ENCODE measurements around the gene NUFIP1. TPM values are rescaled to one million over a fixed set of nuclear protein-coding genes. Genes with fewer than 3 reads are reported as not detected.

NUFIP1 gene
- total RNA-seq, 1 experiment from 2014 or later: 12.2 TPM

DNA sequence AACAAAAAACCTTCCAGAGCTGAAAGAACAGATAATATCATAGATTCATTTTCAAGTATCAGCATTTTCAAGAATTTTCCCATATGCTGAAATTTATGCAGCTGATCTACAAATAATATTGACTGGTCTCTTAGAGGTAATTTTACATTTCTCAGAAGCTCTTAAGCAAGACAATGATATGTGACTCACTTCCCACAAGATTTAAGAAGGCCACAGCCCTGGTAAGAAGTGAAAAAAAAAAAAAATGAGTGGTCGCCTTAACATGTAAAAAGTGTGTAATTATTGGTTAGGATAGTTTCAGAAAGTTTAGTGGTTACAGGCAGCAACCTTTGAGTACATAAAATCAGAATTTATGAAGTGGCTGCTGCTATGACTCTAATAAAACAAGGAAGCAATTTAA is 54.5 kb downstream of the NUFIP1 start:
- TF ChIP-seq, protein P1, sequence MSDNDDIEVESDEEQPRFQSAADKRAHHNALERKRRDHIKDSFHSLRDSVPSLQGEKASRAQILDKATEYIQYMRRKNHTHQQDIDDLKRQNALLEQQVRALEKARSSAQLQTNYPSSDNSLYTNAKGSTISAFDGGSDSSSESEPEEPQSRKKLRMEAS (IDR thresholded peaks at IDR 0.05): no peak
- TF ChIP-seq SP1 (IDR thresholded peaks at IDR 0.05; ENCODE audit: low read depth) (no peak), TCF7L2 (IDR thresholded peaks at IDR 0.05; ENCODE audit: borderline replicate concordance, extremely low read depth, insufficient read depth, insufficient read length) (no peak), SIN3A (IDR thresholded peaks at IDR 0.05; ENCODE audit: low read depth) (no peak), RAD21 (IDR thresholded peaks at IDR 0.05; ENCODE audit: low read depth) (no peak), YY1 (IDR thresholded peaks at IDR 0.05; ENCODE audit: extremely low read depth, insufficient replicate concordance, low read depth, low read length) (no peak), ZNF274 (IDR thresholded peaks at IDR 0.05; ENCODE audit: low read depth, low read length) (no peak), EGR1 (IDR thresholded peaks at IDR 0.05; ENCODE audit: low read depth) (no peak), ZFX (IDR thresholded peaks at IDR 0.05) (no peak), JUND (IDR thresholded peaks at IDR 0.05) (no peak), POLR2A (IDR thresholded peaks at IDR 0.05; ENCODE audit: borderline replicate concordance, extremely low read depth, insufficient read depth, insufficient read length) (no peak), POLR2AphosphoS5 (IDR thresholded peaks at IDR 0.05; ENCODE audit: low read depth, low read length) (no peak), EZH2 (IDR thresholded peaks at IDR 0.05) (no peak), SRF (IDR thresholded peaks at IDR 0.05; ENCODE audit: low read depth) (no peak), EZH2phosphoT487 (IDR thresholded peaks at IDR 0.05; ENCODE audit: borderline replicate concordance) (no peak), CEBPB (IDR thresholded peaks at IDR 0.05; ENCODE audit: low read depth) (no peak), ELF1 (IDR thresholded peaks at IDR 0.05; ENCODE audit: borderline replicate concordance, low read depth) (no peak)
- TF ChIP-seq, protein P2, sequence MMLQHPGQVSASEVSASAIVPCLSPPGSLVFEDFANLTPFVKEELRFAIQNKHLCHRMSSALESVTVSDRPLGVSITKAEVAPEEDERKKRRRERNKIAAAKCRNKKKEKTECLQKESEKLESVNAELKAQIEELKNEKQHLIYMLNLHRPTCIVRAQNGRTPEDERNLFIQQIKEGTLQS (IDR thresholded peaks at IDR 0.05): no peak
- TF ChIP-seq, protein P3, sequence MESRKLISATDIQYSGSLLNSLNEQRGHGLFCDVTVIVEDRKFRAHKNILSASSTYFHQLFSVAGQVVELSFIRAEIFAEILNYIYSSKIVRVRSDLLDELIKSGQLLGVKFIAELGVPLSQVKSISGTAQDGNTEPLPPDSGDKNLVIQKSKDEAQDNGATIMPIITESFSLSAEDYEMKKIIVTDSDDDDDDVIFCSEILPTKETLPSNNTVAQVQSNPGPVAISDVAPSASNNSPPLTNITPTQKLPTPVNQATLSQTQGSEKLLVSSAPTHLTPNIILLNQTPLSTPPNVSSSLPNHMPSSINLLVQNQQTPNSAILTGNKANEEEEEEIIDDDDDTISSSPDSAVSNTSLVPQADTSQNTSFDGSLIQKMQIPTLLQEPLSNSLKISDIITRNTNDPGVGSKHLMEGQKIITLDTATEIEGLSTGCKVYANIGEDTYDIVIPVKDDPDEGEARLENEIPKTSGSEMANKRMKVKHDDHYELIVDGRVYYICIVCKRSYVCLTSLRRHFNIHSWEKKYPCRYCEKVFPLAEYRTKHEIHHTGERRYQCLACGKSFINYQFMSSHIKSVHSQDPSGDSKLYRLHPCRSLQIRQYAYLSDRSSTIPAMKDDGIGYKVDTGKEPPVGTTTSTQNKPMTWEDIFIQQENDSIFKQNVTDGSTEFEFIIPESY (IDR thresholded peaks at IDR 0.05; ENCODE audit: extremely low read depth, insufficient replicate concordance, low read length): no peak
- TF ChIP-seq, protein P4, sequence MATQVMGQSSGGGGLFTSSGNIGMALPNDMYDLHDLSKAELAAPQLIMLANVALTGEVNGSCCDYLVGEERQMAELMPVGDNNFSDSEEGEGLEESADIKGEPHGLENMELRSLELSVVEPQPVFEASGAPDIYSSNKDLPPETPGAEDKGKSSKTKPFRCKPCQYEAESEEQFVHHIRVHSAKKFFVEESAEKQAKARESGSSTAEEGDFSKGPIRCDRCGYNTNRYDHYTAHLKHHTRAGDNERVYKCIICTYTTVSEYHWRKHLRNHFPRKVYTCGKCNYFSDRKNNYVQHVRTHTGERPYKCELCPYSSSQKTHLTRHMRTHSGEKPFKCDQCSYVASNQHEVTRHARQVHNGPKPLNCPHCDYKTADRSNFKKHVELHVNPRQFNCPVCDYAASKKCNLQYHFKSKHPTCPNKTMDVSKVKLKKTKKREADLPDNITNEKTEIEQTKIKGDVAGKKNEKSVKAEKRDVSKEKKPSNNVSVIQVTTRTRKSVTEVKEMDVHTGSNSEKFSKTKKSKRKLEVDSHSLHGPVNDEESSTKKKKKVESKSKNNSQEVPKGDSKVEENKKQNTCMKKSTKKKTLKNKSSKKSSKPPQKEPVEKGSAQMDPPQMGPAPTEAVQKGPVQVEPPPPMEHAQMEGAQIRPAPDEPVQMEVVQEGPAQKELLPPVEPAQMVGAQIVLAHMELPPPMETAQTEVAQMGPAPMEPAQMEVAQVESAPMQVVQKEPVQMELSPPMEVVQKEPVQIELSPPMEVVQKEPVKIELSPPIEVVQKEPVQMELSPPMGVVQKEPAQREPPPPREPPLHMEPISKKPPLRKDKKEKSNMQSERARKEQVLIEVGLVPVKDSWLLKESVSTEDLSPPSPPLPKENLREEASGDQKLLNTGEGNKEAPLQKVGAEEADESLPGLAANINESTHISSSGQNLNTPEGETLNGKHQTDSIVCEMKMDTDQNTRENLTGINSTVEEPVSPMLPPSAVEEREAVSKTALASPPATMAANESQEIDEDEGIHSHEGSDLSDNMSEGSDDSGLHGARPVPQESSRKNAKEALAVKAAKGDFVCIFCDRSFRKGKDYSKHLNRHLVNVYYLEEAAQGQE (IDR thresholded peaks at IDR 0.05; ENCODE audit: low read depth): no peak
- Histone ChIP-seq H4K20me1 (ENCODE audit: insufficient read depth) (no peaks in the 10 kb centered on the region), H3K4me2 (ENCODE audit: low read length) (no peak overlapping the region), H3K27ac (ENCODE audit: low read depth, low read length) (no peak overlapping the region), H3K9me3 (ENCODE audit: control insufficient read depth in 1 of 2, insufficient read depth in 1 of 2, low read depth in 1 of 2, low read length in 2 of 2) (no peaks in the 10 kb centered on the region), H3K79me2 (ENCODE audit: insufficient read depth, low read length) (no peaks in the 10 kb centered on the region), H2AFZ (ENCODE audit: low read depth, low read length, poor library complexity, severe bottlenecking) (no peak overlapping the region), H3K9ac (ENCODE audit: low read length) (no peak overlapping the region), H3K4me1 (ENCODE audit: control insufficient read depth in 1 of 2, insufficient read depth in 2 of 2, low read length in 2 of 2) (peaks cover 0 to 6% of the 10 kb centered on the region in 2 experiments; a peak in 1 of 4 replicates), H3K27me3 (ENCODE audit: insufficient read depth, low read length) (no peaks in the 10 kb centered on the region), H3K36me3 (ENCODE audit: control insufficient read depth in 1 of 2, insufficient read depth in 2 of 2, low read length in 2 of 2) (no peaks in the 10 kb centered on the region; a peak in 1 of 4 replicates), H3K4me3 (replicated peaks in 1 of 2; ENCODE audit: low read depth in 1 of 2, low read length in 2 of 2) (no peak overlapping the region), H3K9me2 (ENCODE audit: insufficient read depth) (no peaks in the 10 kb centered on the region)
- ATAC-seq (no peak), DNase-seq (ENCODE audit: low read depth, low spot score) (no peak)
- intact Hi-C loops (cut with micrococcal nuclease): no loop called here
- ChIA-PET RAD21 (ENCODE audit: low non-redundant PET in 1 of 2, low total read pairs in 2 of 2, uncharacterized antibody in 2 of 2, unreplicated experiment in 2 of 2) (no interaction called here), POLR2A (no interaction called here), CTCF (no interaction called here)
- no TSS peak for BruUV-seq (replicated peaks)

Measured in HCT116 (cell line).